HepG2 (cell line): Measurements from ENCODE around the gene GPER1. TPM values are rescaled to one million over a fixed set of nuclear protein-coding genes. Genes with fewer than 3 reads are reported as not detected.

Experiments
- CREB3 ChIP-seq: sonication (generic); formaldehyde crosslinking; IDR thresholded peaks from 2 replicates; pipeline ENCODE4 v1.5.0; 2020; ENCODE audit warnings: missing genetic modification reagents
- DPF2 ChIP-seq: sonication (generic); formaldehyde crosslinking; IDR thresholded peaks from 2 replicates; pipeline ENCODE4 v1.4.0; 2020; ENCODE audit warnings: mild to moderate bottlenecking, low read depth, missing genetic modification reagents, borderline replicate concordance
- MAF1 ChIP-seq: sonication (generic); formaldehyde crosslinking; IDR thresholded peaks from 2 replicates; pipeline ENCODE4 v1.5.0; 2020; ENCODE audit warnings: missing genetic modification reagents, borderline replicate concordance
- MAFF ChIP-seq: IDR thresholded peaks from 2 replicates; pipeline ENCODE4 v1.6.1; 2011; ENCODE audit warnings: low read depth, low read length, improper control_type of control experiment
- MEIS1 ChIP-seq: sonication (generic); formaldehyde crosslinking; IDR thresholded peaks from 2 replicates; pipeline ENCODE4 v1.9.0; 2021; ENCODE audit warnings: mild to moderate bottlenecking, missing genetic modification reagents, moderate library complexity, borderline replicate concordance
- MXD3 ChIP-seq: IDR thresholded peaks from 2 replicates; pipeline ENCODE4 v1.6.1; 2016; ENCODE audit warnings: mild to moderate bottlenecking, missing biosample characterization, missing genetic modification reagents
- TBL1XR1 ChIP-seq: fragments of 150-350 bp; IDR thresholded peaks from 2 replicates; pipeline ENCODE4 v1.6.1; 2014; ENCODE audit warnings: borderline replicate concordance, low read length; ENCODE audit not compliant: partially characterized antibody
- TCF7 ChIP-seq: sonication (generic); IDR thresholded peaks from 2 replicates; pipeline ENCODE4 v1.6.1; 2016; ENCODE audit warnings: antibody characterized with exemption, low read depth
- ZMYM2 ChIP-seq: sonication (generic); formaldehyde crosslinking; IDR thresholded peaks from 2 replicates; pipeline ENCODE4 v1.8.0; 2022; ENCODE audit warnings: mild to moderate bottlenecking, missing genetic modification reagents
- ZNF431 ChIP-seq: sonication (generic); formaldehyde crosslinking; IDR thresholded peaks from 2 replicates; pipeline ENCODE4 v1.9.0; 2022; ENCODE audit warnings: missing genetic modification reagents, low read depth, mild to moderate bottlenecking, borderline replicate concordance
- ZNF557 ChIP-seq: sonication (generic); formaldehyde crosslinking; IDR thresholded peaks from 2 replicates; pipeline ENCODE4 v1.4.0; 2020; ENCODE audit warnings: missing genetic modification reagents
- ZNF652 ChIP-seq: IDR thresholded peaks from 2 replicates; pipeline ENCODE4 v1.6.1; 2016; ENCODE audit warnings: low read depth, borderline replicate concordance
- polyA plus RNA-seq, 8 experiments: library from polyadenylated mRNA; depleted of rRNA in 3 of 8; stranded (reverse) in 7 of 8; unstranded in 1 of 8; fragments of >200 nt; fragmentation: Illumina TruSeq in 4 of 8; extraction: Trizol in 4 of 8; gene quantifications; 2 replicates each; pipeline versions ENCODE4 v1.2.1 to v1.2.3, GENCODE V29; 2011 to 2016; ENCODE audit warnings: low read depth in 4 of 8, missing spikeins in 1 of 8, mixed read lengths in 1 of 8; ENCODE audit not compliant: insufficient read depth in 1 of 8
- total RNA-seq, 5 experiments: library from RNA; depleted of rRNA; stranded (reverse); fragments of >200 nt; fragmentation: Illumina TruSeq; extraction: Trizol; gene quantifications; 2 replicates each; pipeline ENCODE4 v1.2.3, GENCODE V29; 2016; ENCODE audit warnings: low read depth in 1 of 5
- TF ChIP-seq, protein P1 (sequence below), 2 experiments: sonication (generic) in 1 of 2; formaldehyde crosslinking in 1 of 2; IDR thresholded peaks; 2 replicates each; pipeline versions ENCODE4 v1.5.1 to v1.6.1; 2011 to 2020; ENCODE audit warnings: borderline replicate concordance in 1 of 2, low read depth in 1 of 2, low read length in 1 of 2, mild to moderate bottlenecking in 1 of 2, missing genetic modification reagents in 1 of 2, moderate library complexity in 1 of 2
- TF ChIP-seq, protein P2 (sequence below): IDR thresholded peaks from 2 replicates; pipeline ENCODE4 v1.6.1; 2016; ENCODE audit warnings: missing compliant biosample characterization, missing genetic modification reagents, borderline replicate concordance
- TF ChIP-seq, protein P3 (sequence below): sonication (generic); formaldehyde crosslinking; IDR thresholded peaks from 2 replicates; pipeline ENCODE4 v1.8.0; 2022; ENCODE audit warnings: mild to moderate bottlenecking, missing genetic modification reagents, moderate library complexity

The GPER1 gene
- total and polyA plus RNA-seq, 2 of the 13 experiments (the other 11 are each of a cell fraction or from before 2014, with no cell fraction given) = 12.7 to 19.7 TPM

- TF ChIP-seq, protein P1, sequence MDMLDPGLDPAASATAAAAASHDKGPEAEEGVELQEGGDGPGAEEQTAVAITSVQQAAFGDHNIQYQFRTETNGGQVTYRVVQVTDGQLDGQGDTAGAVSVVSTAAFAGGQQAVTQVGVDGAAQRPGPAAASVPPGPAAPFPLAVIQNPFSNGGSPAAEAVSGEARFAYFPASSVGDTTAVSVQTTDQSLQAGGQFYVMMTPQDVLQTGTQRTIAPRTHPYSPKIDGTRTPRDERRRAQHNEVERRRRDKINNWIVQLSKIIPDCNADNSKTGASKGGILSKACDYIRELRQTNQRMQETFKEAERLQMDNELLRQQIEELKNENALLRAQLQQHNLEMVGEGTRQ (IDR thresholded peaks at IDR 0.05; ENCODE audit: low read depth, low read length) = no peak
- TF ChIP-seq, protein P1 (CRISPR knock-in tag; IDR thresholded peaks at IDR 0.05; ENCODE audit: borderline replicate concordance) = no peak
- TF ChIP-seq, protein P2, sequence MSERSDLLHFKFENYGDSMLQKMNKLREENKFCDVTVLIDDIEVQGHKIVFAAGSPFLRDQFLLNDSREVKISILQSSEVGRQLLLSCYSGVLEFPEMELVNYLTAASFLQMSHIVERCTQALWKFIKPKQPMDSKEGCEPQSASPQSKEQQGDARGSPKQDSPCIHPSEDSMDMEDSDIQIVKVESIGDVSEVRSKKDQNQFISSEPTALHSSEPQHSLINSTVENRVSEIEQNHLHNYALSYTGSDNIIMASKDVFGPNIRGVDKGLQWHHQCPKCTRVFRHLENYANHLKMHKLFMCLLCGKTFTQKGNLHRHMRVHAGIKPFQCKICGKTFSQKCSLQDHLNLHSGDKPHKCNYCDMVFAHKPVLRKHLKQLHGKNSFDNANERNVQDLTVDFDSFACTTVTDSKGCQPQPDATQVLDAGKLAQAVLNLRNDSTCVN (CRISPR knock-in tag) = no peak
- TF ChIP-seq MAF1 (CRISPR knock-in tag) = no peak
- no peak for TF ChIP-seq TBL1XR1
- no peak for TF ChIP-seq MAFF
- no peak for TF ChIP-seq ZNF652 (CRISPR knock-in tag)
- TF ChIP-seq ZNF431 (CRISPR knock-in tag) = no peak
- no peak for TF ChIP-seq TCF7
- TF ChIP-seq DPF2 (CRISPR knock-in tag) = no peak
- TF ChIP-seq, protein P3, sequence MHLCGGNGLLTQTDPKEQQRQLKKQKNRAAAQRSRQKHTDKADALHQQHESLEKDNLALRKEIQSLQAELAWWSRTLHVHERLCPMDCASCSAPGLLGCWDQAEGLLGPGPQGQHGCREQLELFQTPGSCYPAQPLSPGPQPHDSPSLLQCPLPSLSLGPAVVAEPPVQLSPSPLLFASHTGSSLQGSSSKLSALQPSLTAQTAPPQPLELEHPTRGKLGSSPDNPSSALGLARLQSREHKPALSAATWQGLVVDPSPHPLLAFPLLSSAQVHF (CRISPR knock-in tag) = 0 out of 2 replicates have a peak, but pooled peaks have one; percentile 28
- TF ChIP-seq MEIS1 (CRISPR knock-in tag) = no peak
- no peak for TF ChIP-seq ZNF557
- no peak for TF ChIP-seq ZMYM2
- TF ChIP-seq MXD3 = no peak
- TF ChIP-seq CREB3 (CRISPR knock-in tag) = no peak
These were observed 4.3 kb downstream of the GPER1 start (continued) for GRCh38 chr7:1092161-1092632.
